Activated T-helper 1 cell treated with anti-CD3 and anti-CD28 coated beads, Interleukin-12 subunit alpha, Interleukin-12 subunit beta, Interleukin-2, Interleukin-4 antibody, amounts not matched to agents 30 ng/mL and 10 ng/mL and 1 ng/mL, durations not matched to agents 14 hours and 24 hours and 36 hours (primary cell): Measurements from ENCODE around the gene SSC4D. TPM values are rescaled to one million over a fixed set of nuclear protein-coding genes. Genes with fewer than 3 reads are reported as not detected.
"Not testable (repeated sequence)": the region's sequence is repeated elsewhere in the genome, so short reads cannot be mapped to it uniquely, and the experiment has no call there.

Source experiments
- DNase-seq: peaks from one replicate; pipeline ENCODE4 v3.0.0; 2021; ENCODE audit warnings: low spot score
- H3K27ac Mint-ChIP-seq: one replicate; pipeline ENCODE4 v1.8.0; 2021; ENCODE audit warnings: mild to moderate bottlenecking, mixed read lengths
- H3K27me3 Mint-ChIP-seq: one replicate; pipeline ENCODE4 v1.8.0; 2022; ENCODE audit warnings: mild to moderate bottlenecking, moderate library complexity, mixed read lengths; ENCODE audit not compliant: insufficient read depth
- H3K36me3 Mint-ChIP-seq: one replicate; pipeline ENCODE4 v1.8.0; 2021; ENCODE audit warnings: low read depth, mixed read lengths
- H3K4me1 Mint-ChIP-seq: one replicate; pipeline ENCODE4 v1.8.0; 2021; ENCODE audit warnings: low read depth, mixed read lengths
- H3K4me3 Mint-ChIP-seq: one replicate; pipeline ENCODE4 v1.8.0; 2021; ENCODE audit warnings: mild to moderate bottlenecking, moderate library complexity, mixed read lengths
- H3K9me3 Mint-ChIP-seq: one replicate; pipeline ENCODE4 v1.8.0; 2021; ENCODE audit warnings: mixed read lengths
- intact Hi-C: fragments of 100-400 bp; cut with micrococcal nuclease; formaldehyde crosslinking; loops from one replicate; pipeline ENCODE4 v1.15.1; 2024
- total RNA-seq: library from RNA; stranded (reverse); gene quantifications from 2 replicates; pipeline ENCODE4 v1.2.3, GENCODE V29; 2022

Gene SSC4D
- 0.64 and 0.73 TPM in 2 replicates for total RNA-seq

DNA sequence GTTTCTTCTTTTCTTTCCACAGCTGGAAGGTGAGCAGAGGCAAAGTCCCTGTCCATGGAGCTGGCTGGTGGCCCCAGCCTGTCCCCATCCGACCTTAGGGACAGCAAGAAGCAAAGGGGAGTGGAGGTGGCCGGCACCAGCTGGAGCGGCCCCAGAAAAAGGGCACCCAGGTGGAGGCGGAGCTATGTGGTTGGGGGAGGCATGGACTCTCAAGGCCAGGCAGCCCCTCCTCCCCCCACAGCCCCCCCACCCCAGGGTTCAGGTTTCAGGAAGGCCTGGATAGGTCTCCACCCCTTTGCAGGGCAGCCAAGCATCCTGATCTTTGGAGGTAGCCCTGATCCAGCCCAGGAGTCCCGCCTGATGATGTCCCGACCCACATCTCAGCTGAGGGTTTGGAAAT, at the start of gene SSC4D:
SSC4D (minus strand) TSS at position 161 of the 400 bp plus-strand sequence. CDS start 5,258 bp downstream, outside the sequence.
- Mint-ChIP-seq H3K27me3 (peaks cover 4% of the 10 kb centered on the region), H3K27ac (no peak within 1 kb of the TSS)

DNA sequence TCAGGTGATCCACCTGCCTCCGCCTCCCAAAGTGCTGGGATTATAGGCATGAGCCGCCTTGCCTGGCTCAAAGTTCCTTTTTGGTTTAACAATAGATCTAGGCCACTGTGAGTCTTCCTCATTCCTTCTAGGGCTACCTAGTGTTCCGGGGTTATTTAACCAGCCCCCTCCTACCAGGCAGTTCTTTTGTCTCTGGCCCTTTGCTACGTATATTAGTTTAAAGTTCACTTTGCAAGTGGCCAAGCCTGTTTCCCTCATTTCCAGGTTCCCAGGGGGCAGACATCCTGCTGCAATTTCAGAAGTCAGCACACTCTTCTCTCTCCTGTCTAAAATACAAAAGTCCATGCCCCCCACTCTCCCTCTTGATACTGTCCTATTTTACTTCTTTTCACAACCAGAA, 49.0 kb upstream of the SSC4D start:
- intact Hi-C loops, H3K4me3 Mint-ChIP-seq: not testable (repeated sequence)

More for the DNA sequence above, at the start of gene SSC4D:
- intact Hi-C loops: no loop called here
- Mint-ChIP-seq H3K36me3 (no peaks in the 10 kb centered on the region), H3K4me1 (no peaks in the 10 kb centered on the region), H3K4me3 (no peak within 1 kb of the TSS), H3K9me3 (no peaks in the 10 kb centered on the region)
- no peak for DNase-seq

DNA sequence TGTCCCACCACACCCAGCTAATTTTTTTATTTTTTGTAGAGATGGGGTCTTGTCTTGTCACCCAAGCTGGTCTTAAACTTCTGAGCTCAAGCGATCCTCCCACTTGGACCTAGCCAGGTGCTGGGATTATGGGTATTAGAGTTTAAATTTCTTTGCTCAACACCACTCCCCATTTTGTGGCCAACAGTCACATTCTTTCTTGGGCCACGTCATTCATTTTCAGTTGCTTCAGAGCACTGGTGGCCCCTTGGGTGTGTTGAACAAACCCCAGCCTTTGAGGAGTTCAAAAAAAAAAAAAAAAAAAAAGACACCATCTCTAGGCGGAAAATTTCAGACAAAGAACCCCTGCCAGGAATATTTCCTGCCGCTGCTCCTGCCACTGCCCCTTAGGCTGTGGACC, 47.5 kb upstream of the SSC4D start:
- H3K4me1 Mint-ChIP-seq, intact Hi-C loops, DNase-seq, H3K4me3 Mint-ChIP-seq, H3K27ac Mint-ChIP-seq, H3K27me3 Mint-ChIP-seq, H3K9me3 Mint-ChIP-seq, H3K36me3 Mint-ChIP-seq: not testable (repeated sequence)

More for the DNA sequence above, 49.0 kb upstream of the SSC4D start:
- not testable (repeated sequence) for DNase-seq, H3K36me3 Mint-ChIP-seq, H3K27me3 Mint-ChIP-seq, H3K27ac Mint-ChIP-seq, H3K9me3 Mint-ChIP-seq, H3K4me1 Mint-ChIP-seq

DNA sequence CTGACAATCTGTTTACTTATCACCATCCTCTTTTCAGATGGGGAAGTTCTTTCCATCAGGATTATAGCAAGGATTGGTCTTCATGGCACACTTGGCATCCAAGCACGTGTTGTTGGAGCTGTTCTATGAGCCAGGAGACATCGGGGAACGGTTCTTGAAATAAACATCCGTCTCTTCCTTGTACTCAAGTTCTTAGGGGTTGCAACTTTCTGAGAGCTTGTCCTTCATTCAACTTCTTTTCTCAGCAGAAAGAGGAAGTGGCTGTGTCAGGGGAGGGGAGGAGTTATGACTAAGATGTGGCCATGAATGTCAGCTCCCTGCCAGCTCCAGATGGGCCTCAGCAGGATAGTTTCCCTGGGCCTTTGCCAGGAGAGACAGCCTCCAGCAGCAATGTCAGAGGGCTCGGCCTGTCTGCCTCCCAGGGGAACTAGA, 36.1 kb upstream of the SSC4D start:
- H3K36me3 Mint-ChIP-seq, H3K27me3 Mint-ChIP-seq, intact Hi-C loops, DNase-seq, H3K4me3 Mint-ChIP-seq, H3K9me3 Mint-ChIP-seq, H3K4me1 Mint-ChIP-seq: not testable (repeated sequence)
- H3K27ac Mint-ChIP-seq: peak overlapping the region; percentile 75

DNA sequence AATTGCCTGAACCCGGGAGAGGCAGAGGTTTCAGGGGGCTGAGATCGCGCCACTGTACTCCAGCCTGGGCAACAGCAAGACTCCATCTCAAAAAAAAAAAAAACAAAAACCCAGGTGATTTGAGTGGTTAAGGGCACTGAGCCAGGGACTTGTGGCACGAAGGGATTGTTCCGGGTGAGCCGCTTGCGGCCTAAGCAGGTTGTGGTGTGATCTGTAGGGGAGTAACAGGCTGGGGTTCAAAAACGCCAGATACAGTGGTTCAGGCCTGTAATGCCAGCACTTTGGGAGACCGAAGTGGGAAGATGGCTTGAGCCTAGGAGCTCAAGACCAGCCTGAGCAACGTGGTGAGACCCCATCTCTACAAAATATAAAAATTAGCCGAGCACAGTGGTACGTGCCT, 34.3 kb upstream of the SSC4D start:
- DNase-seq, H3K36me3 Mint-ChIP-seq, H3K9me3 Mint-ChIP-seq, H3K27me3 Mint-ChIP-seq, intact Hi-C loops, H3K4me3 Mint-ChIP-seq, H3K4me1 Mint-ChIP-seq: not testable (repeated sequence)
- peak overlapping the region; percentile 76 for H3K27ac Mint-ChIP-seq

DNA sequence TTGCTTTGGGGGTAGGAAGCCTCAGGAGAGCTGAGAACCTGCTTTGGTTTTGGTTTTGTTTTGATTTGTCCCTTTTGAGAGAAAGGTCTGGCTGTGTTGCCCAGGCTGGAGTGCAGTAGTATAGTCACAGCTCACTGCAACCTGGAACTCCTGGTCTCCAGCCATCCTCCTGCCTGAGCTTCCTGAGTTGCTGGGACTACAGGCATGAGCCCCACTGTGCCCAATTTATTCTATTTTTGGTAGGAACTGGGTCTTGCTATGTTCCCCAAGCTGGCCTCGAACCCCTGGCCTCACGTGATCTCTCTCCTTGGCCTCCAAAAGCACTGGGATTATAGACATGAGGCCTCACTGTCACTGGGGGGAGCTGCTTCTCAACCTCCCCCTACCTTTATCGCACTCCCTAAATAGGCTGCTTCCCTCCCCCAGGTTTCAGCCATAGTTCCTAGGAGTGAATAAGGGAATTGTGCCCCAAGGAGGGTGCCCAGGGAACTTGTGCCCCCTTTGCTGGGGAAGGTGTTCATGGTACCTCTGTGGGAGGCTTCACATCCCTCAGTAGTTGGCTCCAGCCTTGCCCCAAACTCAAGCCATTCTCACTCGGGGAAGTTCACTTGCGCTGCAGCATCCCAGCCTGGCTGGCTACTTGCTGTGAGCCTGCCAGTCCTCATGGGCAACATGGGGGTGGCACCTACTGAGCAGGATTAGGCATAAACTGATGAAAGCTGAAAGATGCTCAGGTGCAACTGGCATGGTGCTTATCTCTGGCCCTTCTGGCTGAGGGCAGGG, 33.4 kb upstream of the SSC4D start:
- H3K9me3 Mint-ChIP-seq, H3K27me3 Mint-ChIP-seq, intact Hi-C loops, H3K36me3 Mint-ChIP-seq, H3K27ac Mint-ChIP-seq, H3K4me1 Mint-ChIP-seq, DNase-seq, H3K4me3 Mint-ChIP-seq: not testable (repeated sequence)

DNA sequence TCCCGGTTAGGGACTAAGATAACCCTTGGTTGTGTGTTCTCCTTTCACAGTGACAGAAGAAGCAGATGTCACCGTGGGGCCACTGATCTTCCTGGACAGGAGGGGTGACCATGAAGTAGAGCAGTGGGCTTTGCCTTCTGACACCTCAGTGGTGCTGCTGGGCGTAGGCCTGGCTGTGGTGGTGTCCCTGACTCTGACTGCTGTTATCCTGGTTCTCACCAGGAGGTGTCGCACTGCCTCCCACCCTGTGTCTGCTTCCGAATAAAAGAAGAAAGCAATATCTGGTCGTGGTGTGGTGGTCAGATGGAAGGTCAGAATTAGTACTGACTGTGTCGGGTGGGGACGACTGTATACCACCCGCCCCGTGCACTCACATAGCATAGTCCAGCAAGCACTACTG, 32.3 kb upstream of the SSC4D start:
- H3K27ac Mint-ChIP-seq, intact Hi-C loops, H3K4me3 Mint-ChIP-seq: not testable (repeated sequence)

DNA sequence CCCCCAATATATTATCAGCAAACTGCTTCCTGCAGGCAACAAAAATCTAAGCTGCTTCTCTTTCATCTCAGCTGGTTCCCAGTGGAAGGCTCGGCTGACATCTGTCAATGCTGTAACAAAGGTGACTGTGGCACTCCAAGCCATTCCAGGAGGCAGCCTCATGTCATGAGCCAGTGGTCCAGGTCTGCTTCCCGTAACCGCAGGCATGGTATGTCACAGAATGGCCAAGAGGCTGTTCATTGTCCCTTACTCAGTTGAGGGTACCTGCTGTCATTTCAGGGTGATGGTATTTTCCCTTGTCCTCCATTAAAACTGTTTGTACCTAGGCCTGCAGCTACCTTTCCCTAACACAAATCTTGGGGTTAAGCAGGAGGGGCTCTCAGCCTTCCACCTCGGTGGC, 30.9 kb upstream of the SSC4D start:
- H3K36me3 Mint-ChIP-seq, H3K27ac Mint-ChIP-seq, H3K4me3 Mint-ChIP-seq, intact Hi-C loops, H3K27me3 Mint-ChIP-seq, H3K9me3 Mint-ChIP-seq, DNase-seq, H3K4me1 Mint-ChIP-seq: not testable (repeated sequence)

More for the DNA sequence above, 32.3 kb upstream of the SSC4D start:
- not testable (repeated sequence) for H3K27me3 Mint-ChIP-seq, DNase-seq, H3K4me1 Mint-ChIP-seq, H3K9me3 Mint-ChIP-seq, H3K36me3 Mint-ChIP-seq

DNA sequence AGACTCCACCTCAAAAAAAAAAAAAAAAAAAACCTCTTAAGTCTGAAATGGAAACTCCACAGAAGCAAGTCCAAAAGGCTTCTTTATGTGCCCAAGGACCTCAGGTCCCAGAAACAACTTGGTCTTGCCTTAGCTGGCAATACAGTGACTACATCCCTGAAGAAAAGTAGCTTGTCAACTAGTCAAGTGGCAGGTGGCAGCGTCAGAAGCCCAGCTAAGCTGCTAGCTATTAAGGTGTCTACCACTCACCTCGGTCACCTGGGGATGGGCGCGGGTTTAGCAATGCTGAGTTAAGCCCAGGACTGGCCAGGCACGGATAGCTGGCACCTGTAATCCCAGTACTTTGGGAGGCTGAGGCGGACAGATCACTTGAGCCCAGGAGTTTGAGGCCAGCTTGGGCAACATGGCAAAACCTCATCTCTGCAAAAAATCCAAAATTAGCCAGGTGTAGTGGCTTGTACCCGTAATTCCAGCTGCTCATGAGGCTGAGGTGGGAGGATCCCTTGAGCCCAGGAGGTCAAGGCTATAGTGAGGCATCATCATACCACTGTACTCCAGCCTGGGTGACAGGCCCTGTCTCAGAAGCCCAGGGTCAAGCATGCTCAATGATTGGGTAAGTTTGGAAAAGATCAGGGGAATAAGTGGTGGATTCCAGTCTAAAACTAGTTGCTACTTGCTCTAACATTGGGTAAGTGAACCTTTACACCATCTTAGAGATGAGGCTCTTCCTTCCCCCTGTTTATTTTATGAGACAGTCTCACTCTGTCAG, 29.8 kb upstream of the SSC4D start:
- H3K36me3 Mint-ChIP-seq, H3K27ac Mint-ChIP-seq, H3K4me1 Mint-ChIP-seq, H3K27me3 Mint-ChIP-seq, intact Hi-C loops, DNase-seq, H3K4me3 Mint-ChIP-seq, H3K9me3 Mint-ChIP-seq: not testable (repeated sequence)

DNA sequence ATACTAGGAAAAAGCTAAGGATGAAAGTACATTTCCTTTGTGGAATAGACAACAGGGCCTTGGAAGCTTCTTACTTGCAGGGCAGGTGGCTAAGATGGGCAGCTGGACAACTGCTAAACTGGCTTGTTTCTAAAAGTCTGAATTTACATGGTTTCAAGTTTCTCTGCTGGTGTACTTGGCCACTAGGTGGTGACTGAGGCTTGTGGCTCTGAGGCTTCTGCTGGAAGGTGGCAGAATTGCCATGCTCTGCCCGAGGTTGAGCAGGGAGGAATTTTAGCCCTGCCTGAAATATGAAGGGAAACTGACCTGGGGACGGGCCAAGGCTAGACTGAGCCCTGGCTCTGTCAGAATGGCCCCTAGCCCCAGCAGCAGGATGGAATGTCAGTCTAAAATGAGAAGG, 28.4 kb upstream of the SSC4D start:
- H3K27me3 Mint-ChIP-seq, H3K27ac Mint-ChIP-seq, H3K36me3 Mint-ChIP-seq, intact Hi-C loops, H3K4me3 Mint-ChIP-seq, H3K9me3 Mint-ChIP-seq, H3K4me1 Mint-ChIP-seq: not testable (repeated sequence)
- DNase-seq: peak; percentile 60

DNA sequence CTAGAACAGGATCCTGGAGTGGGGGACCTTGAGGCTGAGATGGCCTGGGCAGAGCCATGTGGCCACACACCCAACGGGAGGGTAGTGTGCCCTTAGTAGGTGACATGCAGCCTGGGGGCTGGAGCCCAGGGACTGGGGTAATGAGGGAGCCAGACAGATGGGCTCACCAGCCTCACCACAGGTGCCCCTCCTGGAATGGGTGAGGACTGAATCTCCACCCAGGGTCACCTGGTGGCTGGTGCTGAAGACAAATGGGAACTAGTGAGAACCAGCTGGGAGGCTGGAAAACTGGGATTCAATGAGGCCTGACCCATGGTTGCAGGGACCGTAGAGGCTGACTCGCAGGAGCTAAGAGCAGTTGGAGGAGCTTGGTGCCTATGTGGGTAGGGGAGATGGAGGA, 21.3 kb upstream of the SSC4D start:
- no peaks in the 10 kb centered on the region for H3K36me3 Mint-ChIP-seq
- H3K4me1 Mint-ChIP-seq: no peaks in the 10 kb centered on the region
- intact Hi-C loops: no loop called here
- no peaks in the 10 kb centered on the region for H3K9me3 Mint-ChIP-seq
- H3K4me3 Mint-ChIP-seq: no peak overlapping the region
- no peak for DNase-seq
- no peaks in the 10 kb centered on the region for H3K27me3 Mint-ChIP-seq
- H3K27ac Mint-ChIP-seq: no peak overlapping the region

DNA sequence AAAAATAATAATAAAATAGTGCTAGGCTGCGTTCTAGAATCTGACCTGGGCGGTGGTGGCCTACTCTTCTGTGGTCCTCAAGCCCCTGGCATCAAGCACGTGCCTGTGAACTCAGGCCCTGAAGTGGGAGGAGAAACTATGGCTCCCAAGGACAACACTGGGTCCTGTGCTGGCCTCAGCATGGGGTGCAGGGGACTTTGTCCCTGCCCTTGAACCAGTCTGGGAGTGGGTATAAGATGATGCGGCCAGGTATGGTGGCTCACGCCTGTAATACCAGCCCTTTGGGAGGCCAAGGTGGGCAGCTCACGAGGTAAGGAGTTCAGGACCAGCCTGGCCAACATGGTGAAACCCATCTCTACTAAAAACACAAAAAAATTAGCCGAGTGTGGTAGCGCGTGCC, 20.7 kb upstream of the SSC4D start:
- Mint-ChIP-seq H3K9me3 (no peaks in the 10 kb centered on the region), H3K36me3 (no peaks in the 10 kb centered on the region), H3K4me1 (peaks cover 2% of the 10 kb centered on the region)

More for the DNA sequence above, 20.7 kb upstream of the SSC4D start:
- no peaks in the 10 kb centered on the region for H3K27me3 Mint-ChIP-seq
- H3K27ac Mint-ChIP-seq: no peak overlapping the region
- no peak for DNase-seq
- intact Hi-C loops: no loop called here
- no peak overlapping the region for H3K4me3 Mint-ChIP-seq
